Tibial artery (tissue), 4 donors: ENCODE data around the gene FETUB.

Source experiments
- DNase-seq, 2 donors: peaks; one replicate each; pipeline ENCODE4 v3.0.0-alpha.2; 2019
- H3K27ac ChIP-seq, 2 donors: fragments of 200-600 bp; sonication (generic) in 1 of 2; 1 replicate in 1 of 2; 2 replicates in 1 of 2; pipeline ENCODE4 v1.5.1; 2018 to 2019; ENCODE audit warnings: mild to moderate bottlenecking in 1 of 2
- H3K27me3 ChIP-seq, 2 donors: fragments of 200-600 bp; sonication (generic) in 1 of 2; one replicate each; pipeline versions ENCODE4 v1.5.1 to v1.6.0; 2016 to 2019
- H3K36me3 ChIP-seq, 3 donors: fragments of 200-600 bp; sonication (generic) in 2 of 3; one replicate each; pipeline ENCODE4 v1.5.1; 2016 to 2019; ENCODE audit warnings: mild to moderate bottlenecking in 2 of 3
- H3K4me1 ChIP-seq, 4 donors: fragments of 200-600 bp; sonication (generic) in 2 of 4; 1 replicate in 3 of 4; 2 replicates in 1 of 4; pipeline ENCODE4 v1.5.1; 2016 to 2019
- H3K4me3 ChIP-seq, 2 donors: fragments of 200-600 bp; sonication (generic) in 1 of 2; 1 replicate in 1 of 2; 2 replicates in 1 of 2; pipeline ENCODE4 v1.5.1; 2018 to 2019; ENCODE audit warnings: mild to moderate bottlenecking in 2 of 2
- H3K9me3 ChIP-seq, 3 donors: fragments of 200-600 bp; sonication (generic) in 1 of 3; one replicate each; pipeline ENCODE4 v1.5.1; 2016 to 2019
- intact Hi-C: fragments of 100-400 bp; cut with DNase I; formaldehyde crosslinking; loops from one replicate; pipeline ENCODE4 v1.15.0; 2023; ENCODE audit warnings: low total_unique reads
- TF ChIP-seq, protein P1 (sequence below), 2 experiments: fragments of 200-600 bp in 1 of 2; fragments of 450-650 bp in 1 of 2; IDR thresholded peaks; one replicate each; pipeline ENCODE4 v1.5.1; 2017 to 2019; ENCODE audit warnings: antibody characterized with exemption in 2 of 2, mild to moderate bottlenecking in 1 of 2, moderate library complexity in 1 of 2

FETUB gene

DNA sequence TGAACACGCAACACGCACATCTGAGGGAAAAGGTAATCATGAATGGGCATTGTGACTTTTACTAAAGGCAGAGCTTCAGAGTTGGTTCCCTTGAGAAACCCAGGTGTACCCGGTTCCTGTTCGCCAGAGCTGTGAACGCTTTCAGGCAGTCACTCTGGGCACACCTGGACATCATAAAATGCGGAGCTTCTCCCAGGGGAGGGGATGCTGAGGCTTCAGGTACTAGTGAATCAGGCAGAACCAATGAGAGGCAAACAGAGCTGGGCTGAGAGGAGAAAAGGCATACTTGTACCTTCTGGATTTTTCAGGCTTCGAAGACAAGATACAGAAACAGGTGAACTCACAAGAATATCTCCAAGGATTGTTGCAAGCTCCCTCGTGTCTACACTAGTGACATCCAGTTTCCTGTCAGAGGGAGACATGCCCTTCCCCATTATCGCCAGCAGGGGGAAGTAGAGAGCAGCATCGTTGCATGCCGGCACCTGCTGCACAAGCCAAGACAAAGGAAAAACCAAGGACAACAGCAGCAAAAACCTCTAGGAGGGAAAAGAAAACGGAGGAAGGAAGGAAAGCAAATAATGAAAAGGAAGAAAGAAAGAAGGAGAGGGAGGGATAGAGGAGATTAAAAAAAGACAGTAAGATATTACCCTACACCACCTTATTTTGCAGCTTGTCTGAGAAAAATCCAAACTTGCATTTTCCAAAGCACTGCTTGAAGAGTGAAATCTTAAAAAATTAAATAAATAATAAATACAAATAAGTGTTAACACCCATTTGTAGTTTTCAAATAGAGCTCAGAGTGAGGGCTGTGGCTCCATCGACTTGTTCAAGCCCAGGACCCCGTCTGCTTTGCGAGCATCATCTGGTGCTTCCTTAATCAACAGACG, 25.4 kb upstream of the FETUB start:
- Histone ChIP-seq H3K27ac (no peak overlapping the region), H3K4me1 (peaks cover 0 to 11% (median 10%) of the 10 kb centered on the region in 4 donors), H3K27me3 (peaks cover 0 to 26% of the 10 kb centered on the region in 2 donors), H3K9me3 (no peaks in the 10 kb centered on the region), H3K36me3 (no peaks in the 10 kb centered on the region), H3K4me3 (no peak overlapping the region)
- peak; percentile 54 to 74 for DNase-seq
- TF ChIP-seq, protein P1, sequence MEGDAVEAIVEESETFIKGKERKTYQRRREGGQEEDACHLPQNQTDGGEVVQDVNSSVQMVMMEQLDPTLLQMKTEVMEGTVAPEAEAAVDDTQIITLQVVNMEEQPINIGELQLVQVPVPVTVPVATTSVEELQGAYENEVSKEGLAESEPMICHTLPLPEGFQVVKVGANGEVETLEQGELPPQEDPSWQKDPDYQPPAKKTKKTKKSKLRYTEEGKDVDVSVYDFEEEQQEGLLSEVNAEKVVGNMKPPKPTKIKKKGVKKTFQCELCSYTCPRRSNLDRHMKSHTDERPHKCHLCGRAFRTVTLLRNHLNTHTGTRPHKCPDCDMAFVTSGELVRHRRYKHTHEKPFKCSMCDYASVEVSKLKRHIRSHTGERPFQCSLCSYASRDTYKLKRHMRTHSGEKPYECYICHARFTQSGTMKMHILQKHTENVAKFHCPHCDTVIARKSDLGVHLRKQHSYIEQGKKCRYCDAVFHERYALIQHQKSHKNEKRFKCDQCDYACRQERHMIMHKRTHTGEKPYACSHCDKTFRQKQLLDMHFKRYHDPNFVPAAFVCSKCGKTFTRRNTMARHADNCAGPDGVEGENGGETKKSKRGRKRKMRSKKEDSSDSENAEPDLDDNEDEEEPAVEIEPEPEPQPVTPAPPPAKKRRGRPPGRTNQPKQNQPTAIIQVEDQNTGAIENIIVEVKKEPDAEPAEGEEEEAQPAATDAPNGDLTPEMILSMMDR (IDR thresholded peaks at IDR 0.05), result peak; percentile 84 to 97
- intact Hi-C loops, result loop anchor here (2.0 kb wide), 1 partner anchor 212 kb away; no protein-coding TSS in a partner anchor

DNA sequence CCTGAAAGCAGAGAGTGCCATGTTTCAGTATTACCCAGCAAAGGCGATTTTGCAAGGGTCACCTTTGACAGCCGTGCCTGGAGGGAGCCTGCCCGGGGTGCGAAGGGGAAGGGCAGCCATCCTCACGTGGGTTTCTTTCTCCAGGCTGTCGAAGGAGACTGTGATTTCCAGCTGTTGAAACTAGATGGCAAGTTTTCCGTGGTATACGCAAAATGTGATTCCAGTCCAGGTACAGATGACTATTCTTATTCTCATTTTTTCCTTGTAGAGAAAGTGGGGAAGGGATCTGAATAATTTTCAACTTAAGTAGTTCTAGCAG, 23.9 kb upstream of the FETUB start:
- H3K27ac ChIP-seq, result no peak overlapping the region
- TF ChIP-seq, protein P1 (IDR thresholded peaks at IDR 0.05), result no peak
- intact Hi-C loops, result no loop called here
- H3K4me3 ChIP-seq, result no peak overlapping the region
- no peak for DNase-seq
- no peaks in the 10 kb centered on the region for H3K9me3 ChIP-seq
- H3K36me3 ChIP-seq, result no peaks in the 10 kb centered on the region
- H3K27me3 ChIP-seq, result peaks cover 0 to 26% of the 10 kb centered on the region in 2 donors
- H3K4me1 ChIP-seq, result peaks cover 0 to 11% (median 10%) of the 10 kb centered on the region in 4 donors

DNA sequence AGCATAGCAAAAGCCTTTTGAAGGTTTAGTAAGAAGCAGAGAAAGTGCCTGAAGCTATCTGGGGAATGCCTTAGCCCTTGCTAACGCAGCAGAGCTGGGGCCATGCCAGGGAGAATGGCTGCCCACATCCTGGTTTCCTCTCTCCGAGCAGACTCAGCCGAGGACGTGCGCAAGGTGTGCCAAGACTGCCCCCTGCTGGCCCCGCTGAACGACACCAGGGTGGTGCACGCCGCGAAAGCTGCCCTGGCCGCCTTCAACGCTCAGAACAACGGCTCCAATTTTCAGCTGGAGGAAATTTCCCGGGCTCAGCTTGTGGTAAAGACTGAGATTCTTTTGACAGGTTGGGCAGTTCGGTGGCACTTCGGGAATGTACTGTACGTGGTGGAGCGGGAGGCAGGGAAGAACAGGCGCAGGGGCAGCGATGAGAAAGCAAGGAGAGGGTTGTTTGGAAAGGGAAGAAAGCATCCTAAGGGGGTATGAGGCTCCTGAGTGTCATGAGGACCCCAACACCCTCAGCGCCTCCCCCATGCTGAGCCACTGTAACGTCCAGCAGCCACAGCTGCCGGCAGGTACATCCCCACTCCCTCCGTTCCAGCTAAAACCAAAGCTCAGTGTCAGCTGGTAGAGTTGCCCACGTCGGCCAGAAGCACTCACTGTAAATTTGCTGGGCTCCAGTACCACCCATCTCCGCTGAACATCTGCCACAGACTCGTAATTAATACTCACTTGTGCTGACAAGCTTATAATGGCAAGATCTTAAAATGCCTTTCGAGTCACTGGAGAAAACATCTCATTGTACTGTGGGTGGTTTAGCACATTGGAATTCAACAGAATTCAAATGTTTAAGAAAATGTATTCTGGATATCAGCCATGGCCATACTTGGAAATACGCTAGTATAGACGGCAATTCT, 22.9 kb upstream of the FETUB start:
- no peaks in the 10 kb centered on the region for H3K9me3 ChIP-seq
- peaks cover 0 to 23% of the 10 kb centered on the region in 2 donors for H3K27me3 ChIP-seq
- peak; percentile 78 to 89 for DNase-seq
- peaks cover 0 to 11% (median 10%) of the 10 kb centered on the region in 4 donors for H3K4me1 ChIP-seq
- H3K27ac ChIP-seq, result no peak overlapping the region
- H3K4me3 ChIP-seq, result peak overlapping the region in 1 of 2 donors; percentile 29
- TF ChIP-seq, protein P1 (IDR thresholded peaks at IDR 0.05), result peak; percentile 77 to 84
- no peaks in the 10 kb centered on the region for H3K36me3 ChIP-seq
- intact Hi-C loops, result no loop called here

DNA sequence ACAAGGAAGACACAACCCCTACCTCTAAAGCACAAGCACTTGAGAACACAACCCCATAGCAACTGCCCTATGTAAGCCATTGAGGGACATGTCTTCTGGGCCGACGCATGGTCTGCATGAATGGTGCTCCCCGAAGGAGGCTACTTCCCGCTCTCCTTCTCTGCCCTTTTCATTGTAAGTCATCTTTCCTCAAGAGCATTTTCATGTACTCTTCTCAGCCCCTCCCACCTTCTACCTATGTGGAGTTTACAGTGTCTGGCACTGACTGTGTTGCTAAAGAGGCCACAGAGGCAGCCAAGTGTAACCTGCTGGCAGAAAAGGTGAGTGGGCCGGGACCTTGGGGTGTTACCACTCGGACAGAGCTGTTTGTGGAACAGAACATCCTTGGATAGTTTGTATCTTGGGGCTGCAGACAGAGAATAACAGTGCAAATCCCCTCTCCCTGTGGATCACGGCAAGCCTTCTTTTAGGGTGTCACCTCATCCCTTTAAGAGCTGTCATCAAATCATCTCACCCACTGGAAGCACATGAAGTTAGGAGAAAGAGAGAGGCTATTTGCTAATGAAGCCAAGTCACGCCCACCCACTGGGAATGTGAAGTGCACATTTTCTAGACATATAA, 21.8 kb upstream of the FETUB start:
- Histone ChIP-seq H3K4me3 (no peak overlapping the region), H3K4me1 (peaks cover 0 to 11% (median 10%) of the 10 kb centered on the region in 4 donors), H3K27me3 (peaks cover 0 to 15% of the 10 kb centered on the region in 2 donors), H3K27ac (no peak overlapping the region), H3K9me3 (no peaks in the 10 kb centered on the region), H3K36me3 (no peaks in the 10 kb centered on the region)
- intact Hi-C loops, result no loop called here
- TF ChIP-seq, protein P1 (IDR thresholded peaks at IDR 0.05), result no peak
- DNase-seq, result no peak

DNA sequence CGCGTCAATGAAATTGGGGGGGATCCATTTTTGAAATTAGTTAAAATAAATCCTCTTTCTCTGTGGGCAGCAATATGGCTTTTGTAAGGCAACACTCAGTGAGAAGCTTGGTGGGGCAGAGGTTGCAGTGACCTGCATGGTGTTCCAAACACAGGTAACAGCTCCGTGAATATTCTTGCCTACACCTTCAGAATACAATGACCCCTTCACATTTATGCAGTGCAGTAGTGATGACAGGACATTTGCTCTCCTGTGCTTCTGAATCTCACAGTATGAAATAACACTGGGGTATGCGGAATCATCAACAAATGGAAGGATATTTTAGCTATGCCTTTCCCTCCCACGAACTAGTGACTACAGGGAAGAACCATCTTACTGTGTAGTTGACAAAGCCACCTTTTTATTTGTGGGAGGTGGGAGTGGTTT, 20.4 kb upstream of the FETUB start:
- peaks cover 0 to 8% of the 10 kb centered on the region in 2 donors for H3K27me3 ChIP-seq
- intact Hi-C loops, result no loop called here
- no peaks in the 10 kb centered on the region for H3K36me3 ChIP-seq
- H3K27ac ChIP-seq, result no peak overlapping the region
- DNase-seq, result no peak
- H3K9me3 ChIP-seq, result no peaks in the 10 kb centered on the region
- peaks cover 0 to 11% (median 10%) of the 10 kb centered on the region in 4 donors for H3K4me1 ChIP-seq
- H3K4me3 ChIP-seq, result no peak overlapping the region
- TF ChIP-seq, protein P1 (IDR thresholded peaks at IDR 0.05), result no peak
